NCI-H1105 (cell line): ENCODE data around the gene ACBD6.

Experiments
- DNase-seq: peaks from one replicate; lab custom pipeline; 2025; lab: John Stamatoyannopoulos, UW

The ACBD6 gene

GRCh38 chr1:180239145-180240096 lies 263.0 kb downstream of the ACBD6 start:
- no peak for DNase-seq

GRCh38 chr1:180238675-180239074 lies 263.7 kb downstream of the ACBD6 start:
- no peak for DNase-seq
